GM21717 (cell line): ENCODE results near the gene XPNPEP2.

Source experiments
- ATAC-seq: cut with Tn5 transposase; IDR thresholded peaks from one replicate; pipeline ENCODE4 v1.9.1; 2021; ENCODE audit warnings: mild to moderate bottlenecking, moderate library complexity; ENCODE audit not compliant: unreplicated experiment

Gene XPNPEP2, protein sequence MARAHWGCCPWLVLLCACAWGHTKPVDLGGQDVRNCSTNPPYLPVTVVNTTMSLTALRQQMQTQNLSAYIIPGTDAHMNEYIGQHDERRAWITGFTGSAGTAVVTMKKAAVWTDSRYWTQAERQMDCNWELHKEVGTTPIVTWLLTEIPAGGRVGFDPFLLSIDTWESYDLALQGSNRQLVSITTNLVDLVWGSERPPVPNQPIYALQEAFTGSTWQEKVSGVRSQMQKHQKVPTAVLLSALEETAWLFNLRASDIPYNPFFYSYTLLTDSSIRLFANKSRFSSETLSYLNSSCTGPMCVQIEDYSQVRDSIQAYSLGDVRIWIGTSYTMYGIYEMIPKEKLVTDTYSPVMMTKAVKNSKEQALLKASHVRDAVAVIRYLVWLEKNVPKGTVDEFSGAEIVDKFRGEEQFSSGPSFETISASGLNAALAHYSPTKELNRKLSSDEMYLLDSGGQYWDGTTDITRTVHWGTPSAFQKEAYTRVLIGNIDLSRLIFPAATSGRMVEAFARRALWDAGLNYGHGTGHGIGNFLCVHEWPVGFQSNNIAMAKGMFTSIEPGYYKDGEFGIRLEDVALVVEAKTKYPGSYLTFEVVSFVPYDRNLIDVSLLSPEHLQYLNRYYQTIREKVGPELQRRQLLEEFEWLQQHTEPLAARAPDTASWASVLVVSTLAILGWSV

GRCh38 chrX:129738466-129739308 lies at the start of gene XPNPEP2:
TSS of gene XPNPEP2 (plus strand) at chrX:129738979. CDS start at chrX:129739214, 235 bp downstream.
- ATAC-seq, result no peak

DNA sequence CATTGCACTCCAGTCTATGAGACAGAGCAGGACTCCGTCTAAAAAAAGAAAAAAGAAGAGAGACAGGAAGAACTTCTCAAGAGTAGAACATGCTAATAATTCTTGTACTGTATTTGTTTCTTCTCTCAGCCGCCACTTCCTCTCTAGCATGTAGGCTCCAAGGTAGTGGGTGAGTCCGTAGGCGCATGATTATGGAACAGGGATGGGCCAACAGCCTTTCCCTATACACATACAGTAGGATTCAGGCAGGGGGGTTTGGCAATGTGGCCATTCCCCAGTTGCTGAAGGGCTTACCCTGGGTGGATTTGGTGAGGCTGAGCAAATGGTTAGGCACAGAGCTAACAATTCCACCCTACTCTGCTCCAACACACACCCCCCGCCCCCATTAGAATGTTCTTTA lies 49.0 kb upstream of the XPNPEP2 start:
- no peak for ATAC-seq

DNA sequence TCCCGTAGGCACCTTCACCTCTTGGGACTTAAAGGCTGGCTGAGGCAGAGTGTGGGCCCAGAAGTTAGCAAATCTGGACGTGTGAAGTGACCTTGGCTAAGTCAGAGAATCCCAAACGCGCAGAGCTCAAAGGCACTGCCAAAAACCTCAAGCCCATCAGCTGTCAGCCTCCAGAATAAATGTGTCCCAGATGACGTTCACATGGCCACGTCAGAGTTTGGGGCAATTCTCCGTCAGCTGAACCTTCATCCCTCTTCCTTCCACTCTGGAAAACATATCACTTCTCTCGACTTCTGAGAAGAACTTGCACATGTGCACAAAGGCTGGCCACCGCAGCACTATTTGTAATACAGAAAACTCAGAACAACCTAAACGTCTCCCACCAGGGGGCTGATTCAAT lies 48.3 kb upstream of the XPNPEP2 start:
- ATAC-seq, result no peak

DNA sequence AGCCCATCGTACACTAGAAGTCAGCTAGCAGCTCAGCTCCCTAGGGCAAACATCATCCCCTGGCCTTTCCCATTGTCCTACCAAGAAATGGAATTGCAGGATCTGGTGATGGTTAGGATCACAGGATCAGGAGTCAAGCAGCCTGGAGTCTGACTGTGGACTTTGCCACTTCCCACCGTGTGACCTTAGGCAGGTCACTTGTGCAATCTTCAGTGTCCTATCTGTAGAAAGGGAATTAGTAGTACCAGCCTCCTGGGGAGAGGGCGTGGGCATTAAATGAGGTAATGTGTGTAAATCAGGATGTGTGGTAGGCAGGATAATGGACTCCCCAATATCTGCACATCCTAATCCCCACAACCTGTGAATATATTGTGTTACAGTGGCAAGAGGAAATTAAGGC lies 45.4 kb upstream of the XPNPEP2 start:
- no peak for ATAC-seq

- no peak for ATAC-seq
These were observed 44.0 kb upstream of the XPNPEP2 start for GRCh38 chrX:129694805-129695204.

- no peak for ATAC-seq
These were observed 43.2 kb upstream of the XPNPEP2 start for GRCh38 chrX:129695535-129695934.

- ATAC-seq, result no peak
These were observed 42.8 kb upstream of the XPNPEP2 start for GRCh38 chrX:129695937-129696336.

DNA sequence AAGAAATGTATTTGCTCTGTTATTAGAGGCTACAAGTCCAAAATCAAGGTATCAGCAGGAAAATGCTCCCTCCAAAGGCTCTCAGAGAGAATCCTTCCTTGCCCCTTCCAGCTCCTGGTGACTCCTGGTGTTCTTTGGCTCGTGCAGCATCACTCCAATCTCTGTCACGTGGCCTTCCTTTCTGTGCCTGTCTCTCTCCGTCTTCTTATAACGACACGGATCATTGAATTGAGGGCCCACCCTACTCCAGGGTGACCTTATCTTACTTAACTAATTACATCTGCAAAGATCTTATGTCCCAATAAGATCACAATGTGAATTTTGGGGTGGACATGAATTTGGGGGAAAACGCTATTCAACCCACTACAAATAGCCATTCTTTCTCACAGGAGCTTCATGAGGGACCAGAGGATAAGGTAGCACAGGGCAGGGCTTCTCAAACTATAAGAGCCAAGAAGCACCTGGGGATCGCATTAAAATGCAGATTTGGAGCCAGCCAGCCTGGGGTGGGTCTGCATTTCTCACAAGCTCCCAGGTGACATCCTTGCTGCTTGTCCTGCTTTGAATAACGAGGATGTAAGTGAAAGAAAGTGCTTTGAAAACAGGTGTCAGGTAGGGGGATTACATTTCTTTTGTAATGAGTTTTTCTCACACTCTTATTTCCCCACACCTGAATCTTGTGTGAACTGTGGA lies 42.2 kb upstream of the XPNPEP2 start:
- no peak for ATAC-seq

- ATAC-seq, result no peak
These were observed 41.5 kb upstream of the XPNPEP2 start for GRCh38 chrX:129697204-129697829.

- no peak for ATAC-seq
These were observed 40.6 kb upstream of the XPNPEP2 start for GRCh38 chrX:129698150-129698549.

DNA sequence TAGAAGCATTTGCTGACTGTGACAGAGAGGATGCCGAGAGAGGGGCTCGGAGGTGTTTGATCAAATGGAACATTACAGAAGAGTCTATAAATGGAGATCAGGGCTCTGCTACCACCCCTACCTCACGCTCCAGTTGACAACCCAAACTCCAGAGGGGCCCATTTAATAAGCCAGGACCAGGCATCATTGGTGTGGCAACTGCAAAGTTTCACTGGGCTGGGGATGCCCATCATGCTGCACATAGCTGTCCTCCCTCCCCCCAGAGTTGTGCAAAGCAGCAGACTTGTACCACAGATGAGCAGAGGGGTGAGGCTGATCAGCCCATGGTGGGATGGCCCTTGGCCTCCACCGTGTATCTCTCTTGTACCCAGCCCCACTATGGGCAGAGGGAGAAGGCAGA lies 38.2 kb upstream of the XPNPEP2 start:
- no peak for ATAC-seq

DNA sequence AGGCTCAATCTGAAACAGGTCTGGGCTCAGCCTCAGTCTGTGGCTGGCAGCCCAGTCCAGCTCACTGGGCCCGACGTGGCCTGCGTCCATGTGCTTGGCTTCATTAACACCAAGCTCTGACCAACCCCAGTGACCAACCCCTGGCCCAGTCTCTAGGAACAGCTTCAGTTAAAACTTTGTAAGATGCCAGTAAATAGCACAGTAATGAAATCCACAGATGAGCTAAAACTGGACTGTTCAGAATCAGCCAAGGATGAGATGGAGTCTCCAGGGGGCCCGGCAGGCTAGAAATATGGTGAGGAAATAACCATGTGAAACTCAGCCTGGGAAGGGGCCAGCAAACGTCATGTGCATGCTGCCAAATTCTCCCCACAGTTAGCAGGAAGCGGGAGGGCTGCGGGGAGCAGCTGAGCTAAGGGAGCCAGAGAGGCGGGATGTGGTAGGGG lies 37.1 kb upstream of the XPNPEP2 start:
- no peak for ATAC-seq

DNA sequence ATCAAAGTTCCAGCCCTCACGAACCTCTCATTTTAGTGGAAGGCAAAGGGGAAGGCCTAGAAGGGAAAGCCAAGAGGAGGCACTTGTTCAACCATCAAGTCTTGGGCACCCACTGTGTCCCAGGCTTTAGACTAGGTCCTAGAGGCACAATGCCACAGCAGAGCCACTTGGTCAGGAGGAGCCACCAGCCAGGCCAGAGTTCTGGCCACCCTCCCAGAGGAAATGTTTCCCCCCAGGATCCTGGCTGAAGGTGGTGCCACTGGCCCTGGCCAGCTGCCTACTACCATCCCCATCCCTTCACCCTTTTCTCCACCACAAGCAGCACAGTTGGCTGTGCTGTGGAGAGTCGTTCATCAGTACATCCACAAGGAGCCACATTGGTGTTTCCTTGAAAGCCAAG lies 34.3 kb upstream of the XPNPEP2 start:
- no peak for ATAC-seq

DNA sequence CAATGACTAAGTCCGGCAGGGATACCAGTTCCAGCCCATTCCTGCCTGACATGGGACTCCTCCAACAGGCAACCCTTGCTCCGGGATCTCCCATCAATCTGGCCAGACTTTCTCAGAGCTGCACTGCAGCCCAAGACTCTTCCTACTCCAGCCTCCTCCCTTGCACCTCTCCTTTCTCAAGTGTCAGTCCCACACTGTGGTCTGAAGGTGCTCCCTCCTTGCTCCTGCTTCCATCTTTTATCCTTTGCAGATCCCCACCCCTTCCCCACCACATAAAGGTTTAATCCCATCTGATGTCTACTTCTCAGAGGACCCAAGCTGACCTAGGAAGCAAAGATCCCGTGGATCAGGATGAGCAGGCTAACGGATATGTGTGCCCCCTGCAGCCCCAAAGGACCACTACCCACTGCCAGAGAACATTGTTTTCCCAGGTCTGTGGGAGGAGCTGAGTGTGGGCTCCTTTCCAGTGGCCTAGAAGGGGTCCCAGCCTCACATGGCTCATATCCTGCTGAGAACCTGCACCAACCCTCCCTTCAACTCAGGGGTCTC lies 33.3 kb upstream of the XPNPEP2 start:
- no peak for ATAC-seq

DNA sequence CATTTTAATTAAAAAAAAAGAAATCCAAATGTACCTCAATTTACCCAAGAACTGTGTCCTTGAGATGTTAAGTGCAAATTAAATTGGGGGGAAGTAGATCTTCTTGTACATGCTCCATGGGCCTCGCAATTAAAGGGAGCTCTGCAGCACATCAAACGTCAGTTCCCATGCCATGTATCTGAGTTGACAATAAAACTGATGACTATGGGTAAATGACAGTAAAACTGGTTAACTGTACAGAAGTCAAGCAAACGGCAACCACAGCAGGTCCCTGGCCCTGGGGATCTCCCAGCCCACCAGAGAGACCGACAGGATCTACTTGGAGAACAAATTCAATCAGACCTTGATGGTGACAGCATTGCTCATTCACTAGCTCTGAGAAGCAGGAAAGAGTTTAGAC lies 32.8 kb upstream of the XPNPEP2 start:
- ATAC-seq, result no peak

- no peak for ATAC-seq
These were observed 32.2 kb upstream of the XPNPEP2 start for GRCh38 chrX:129706400-129707072.

- ATAC-seq, result no peak
These were observed 24.2 kb upstream of the XPNPEP2 start for GRCh38 chrX:129714581-129714980.

GRCh38 chrX:129716507-129716906 lies 22.3 kb upstream of the XPNPEP2 start:
- ATAC-seq, result no peak

DNA sequence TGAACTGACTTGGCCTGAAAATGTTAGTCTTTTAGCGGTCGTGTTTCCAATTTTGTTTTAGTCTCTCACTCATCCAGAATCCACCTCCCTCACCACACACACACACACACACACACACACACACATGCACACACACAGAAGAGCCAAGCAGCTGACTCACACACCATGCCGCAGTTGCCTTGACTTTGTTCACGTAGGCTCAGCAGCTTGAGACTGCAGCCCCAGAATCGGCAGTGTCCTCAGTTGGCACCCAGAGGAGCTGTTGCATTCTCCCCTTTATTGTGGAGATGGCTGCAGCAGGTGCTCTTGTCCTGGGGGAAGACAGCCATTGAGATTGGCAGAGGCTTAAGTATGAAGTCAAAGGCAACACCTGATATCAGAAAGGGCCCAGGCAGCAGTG lies 20.9 kb upstream of the XPNPEP2 start:
- ATAC-seq, result no peak

GRCh38 chrX:129718676-129719075 lies 20.1 kb upstream of the XPNPEP2 start:
- no peak for ATAC-seq
